HUES64 (cell line): ENCODE measurements around the gene TRAPPC2L.

Source experiments
- H3K27ac ChIP-seq: 2 replicates; pipeline ENCODE4 v1.7.0; 2013; ENCODE audit warnings: low read depth, low read length, inconsistent platforms
- H3K27me3 ChIP-seq: 2 replicates; pipeline ENCODE4 v1.6.1; 2013; ENCODE audit warnings: mild to moderate bottlenecking, low read length; ENCODE audit not compliant: insufficient read depth
- H3K36me3 ChIP-seq: 2 replicates; pipeline ENCODE4 v1.6.1; 2013; ENCODE audit warnings: mild to moderate bottlenecking, low read length; ENCODE audit not compliant: insufficient read depth
- H3K4me1 ChIP-seq: 2 replicates; pipeline ENCODE4 v1.6.1; 2013; ENCODE audit warnings: mild to moderate bottlenecking, low read length, moderate library complexity; ENCODE audit not compliant: insufficient read depth
- H3K4me3 ChIP-seq: 2 replicates; pipeline ENCODE4 v1.5.1; 2013; ENCODE audit warnings: mild to moderate bottlenecking, low read length, moderate library complexity
- H3K9ac ChIP-seq: 2 replicates; pipeline ENCODE4 v1.6.1; 2013; ENCODE audit warnings: mild to moderate bottlenecking, low read depth, low read length
- H3K9me3 ChIP-seq: 2 replicates; pipeline ENCODE4 v1.6.1; 2013; ENCODE audit warnings: low read depth, low read length; ENCODE audit not compliant: insufficient read depth
- WGBS: fragments of 150-250, 120-280 bp; methylation state at CpG from one replicate; pipeline ENCODE4 v1.1.7; 2013; ENCODE audit warnings: missing lambda C conversion rate; 5-methylcytosine and 5-hydroxymethylcytosine counted together

The TRAPPC2L gene

GRCh38 chr16:88812513-88813268 lies 44.2 kb upstream of the TRAPPC2L start:
- peak overlapping the region; percentile 98 for H3K27ac ChIP-seq
- peaks cover 29% of the 10 kb centered on the region for H3K36me3 ChIP-seq
- H3K4me1 ChIP-seq: no peaks in the 10 kb centered on the region
- 55% methylated on average over 37 of the region's 37 CpGs for WGBS
- H3K4me3 ChIP-seq: peak overlapping the region; percentile 73
- no peaks in the 10 kb centered on the region for H3K27me3 ChIP-seq
- H3K9me3 ChIP-seq: no peaks in the 10 kb centered on the region
- peak overlapping the region; percentile 96 for H3K9ac ChIP-seq

- H3K4me3 ChIP-seq: no peak overlapping the region
- H3K9me3 ChIP-seq: no peaks in the 10 kb centered on the region
- no peaks in the 10 kb centered on the region for H3K4me1 ChIP-seq
- H3K9ac ChIP-seq: no peak overlapping the region
- H3K27me3 ChIP-seq: no peaks in the 10 kb centered on the region
- H3K27ac ChIP-seq: no peak overlapping the region
- 86% methylated on average over 26 of the region's 26 CpGs for WGBS
- H3K36me3 ChIP-seq: peaks cover 21% of the 10 kb centered on the region
Observed at GRCh38 chr16:88813269-88814143, 43.4 kb upstream of the TRAPPC2L start.

DNA sequence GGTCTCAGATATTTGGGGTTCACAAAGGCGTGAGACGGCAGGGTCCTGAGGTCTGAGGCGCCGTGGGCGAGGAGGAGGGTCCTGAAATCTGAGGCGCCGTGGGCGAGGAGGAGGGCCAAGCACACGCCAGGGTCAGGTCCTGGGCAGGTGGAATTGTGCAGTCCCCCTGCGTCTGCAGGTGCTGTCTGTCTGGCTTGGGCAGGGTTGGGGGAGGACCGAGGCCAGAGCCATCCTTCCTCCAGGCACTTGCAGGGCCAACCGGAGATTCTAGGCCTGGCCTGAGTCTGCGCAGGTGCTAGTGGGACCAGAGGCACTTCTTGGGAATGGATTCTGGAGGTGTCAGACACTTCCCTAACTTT lies 42.8 kb upstream of the TRAPPC2L start:
- 88% methylated on average over 13 of the region's 13 CpGs for WGBS
- H3K4me3 ChIP-seq: no peak overlapping the region
- H3K27ac ChIP-seq: no peak overlapping the region
- no peaks in the 10 kb centered on the region for H3K9me3 ChIP-seq
- no peaks in the 10 kb centered on the region for H3K4me1 ChIP-seq
- peaks cover 15% of the 10 kb centered on the region for H3K36me3 ChIP-seq
- no peak overlapping the region for H3K9ac ChIP-seq
- no peaks in the 10 kb centered on the region for H3K27me3 ChIP-seq

DNA sequence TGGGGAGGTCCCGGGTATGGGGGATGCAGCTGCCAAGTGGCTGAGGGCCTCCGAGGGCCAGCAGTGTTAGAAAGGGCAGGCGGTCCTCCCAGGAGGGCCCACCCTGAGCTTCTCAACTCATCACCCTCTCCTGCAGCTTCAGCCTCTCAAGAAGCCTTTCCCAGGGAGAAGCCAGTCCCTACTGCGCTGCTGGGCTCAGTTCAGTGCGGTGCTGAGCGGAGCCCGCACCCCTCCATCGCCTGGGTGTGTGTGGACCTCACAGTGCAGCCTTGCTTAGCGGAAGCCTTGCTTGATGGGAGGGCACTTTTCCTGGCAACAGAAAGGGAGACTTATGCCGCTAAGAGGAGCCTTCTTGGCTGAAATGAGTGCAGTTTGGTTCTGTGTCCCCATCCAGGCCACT lies 41.7 kb upstream of the TRAPPC2L start:
- H3K9ac ChIP-seq: no peak overlapping the region
- no peaks in the 10 kb centered on the region for H3K9me3 ChIP-seq
- 91% methylated on average over 10 of the region's 10 CpGs for WGBS

DNA sequence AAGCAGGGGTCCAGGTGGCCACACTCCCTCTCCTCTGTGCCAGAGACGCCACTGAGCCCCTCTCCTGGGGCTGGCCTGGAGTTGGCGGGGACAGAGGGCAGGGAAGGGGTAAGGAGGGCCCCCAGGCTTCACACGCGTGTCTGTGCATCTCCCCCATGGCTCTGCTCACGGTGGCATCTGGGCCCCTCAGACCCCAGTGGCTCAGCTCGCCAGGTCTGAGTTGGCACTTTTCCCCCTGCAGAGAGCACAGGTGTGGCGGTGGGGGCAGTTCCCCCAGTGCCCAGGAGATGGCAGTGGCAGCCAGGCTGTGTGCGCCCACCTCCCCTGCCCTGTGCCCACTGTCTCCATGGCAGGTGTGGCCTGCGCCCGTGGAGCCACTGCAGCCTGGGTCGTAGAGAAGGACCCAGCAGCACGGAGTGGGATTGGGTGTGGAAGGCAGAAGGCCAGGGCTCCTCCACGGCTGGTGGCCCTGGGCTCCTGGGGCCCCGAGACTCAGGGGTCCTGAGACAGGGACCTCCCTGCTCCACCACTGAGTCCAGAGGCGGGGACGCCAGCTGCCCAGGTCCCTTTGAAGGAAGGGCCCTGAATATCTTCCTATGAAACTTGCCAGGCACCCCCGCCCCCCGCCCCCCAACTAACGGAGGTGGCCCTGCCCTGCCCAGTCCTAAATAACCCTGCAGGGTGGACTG lies 40.9 kb upstream of the TRAPPC2L start:
- H3K4me1 ChIP-seq: no peaks in the 10 kb centered on the region
- 79% methylated on average over 19 of the region's 19 CpGs for WGBS
- H3K9me3 ChIP-seq: no peaks in the 10 kb centered on the region
- H3K27me3 ChIP-seq: no peaks in the 10 kb centered on the region
- H3K9ac ChIP-seq: no peak overlapping the region
- H3K36me3 ChIP-seq: no peaks in the 10 kb centered on the region
- H3K27ac ChIP-seq: no peak overlapping the region
- H3K4me3 ChIP-seq: no peak overlapping the region

More for the DNA sequence above, 41.7 kb upstream of the TRAPPC2L start:
- Histone ChIP-seq H3K36me3 (peaks cover 4% of the 10 kb centered on the region), H3K27me3 (no peaks in the 10 kb centered on the region), H3K4me3 (no peak overlapping the region), H3K4me1 (no peaks in the 10 kb centered on the region), H3K27ac (no peak overlapping the region)

- Histone ChIP-seq H3K4me1 (no peaks in the 10 kb centered on the region), H3K27me3 (no peaks in the 10 kb centered on the region), H3K27ac (no peak overlapping the region), H3K4me3 (no peak overlapping the region), H3K36me3 (no peaks in the 10 kb centered on the region), H3K9ac (no peak overlapping the region), H3K9me3 (no peaks in the 10 kb centered on the region)
- WGBS: 89% methylated on average over 41 of the region's 41 CpGs
Observed at GRCh38 chr16:88816736-88817535, 40.0 kb upstream of the TRAPPC2L start.

GRCh38 chr16:88817785-88818574 lies 38.9 kb upstream of the TRAPPC2L start:
- Histone ChIP-seq H3K36me3 (no peaks in the 10 kb centered on the region), H3K27ac (no peak overlapping the region), H3K9ac (no peak overlapping the region), H3K4me1 (no peaks in the 10 kb centered on the region), H3K27me3 (no peaks in the 10 kb centered on the region), H3K9me3 (no peaks in the 10 kb centered on the region), H3K4me3 (no peak overlapping the region)
- 94% methylated on average over 40 of the region's 40 CpGs for WGBS

GRCh38 chr16:88818575-88818874 lies 38.4 kb upstream of the TRAPPC2L start:
- Histone ChIP-seq H3K4me3 (no peak overlapping the region), H3K9ac (no peak overlapping the region), H3K9me3 (no peaks in the 10 kb centered on the region), H3K36me3 (no peaks in the 10 kb centered on the region), H3K27ac (no peak overlapping the region), H3K27me3 (no peaks in the 10 kb centered on the region), H3K4me1 (no peaks in the 10 kb centered on the region)
- 95% methylated on average over 18 of the region's 18 CpGs for WGBS

DNA sequence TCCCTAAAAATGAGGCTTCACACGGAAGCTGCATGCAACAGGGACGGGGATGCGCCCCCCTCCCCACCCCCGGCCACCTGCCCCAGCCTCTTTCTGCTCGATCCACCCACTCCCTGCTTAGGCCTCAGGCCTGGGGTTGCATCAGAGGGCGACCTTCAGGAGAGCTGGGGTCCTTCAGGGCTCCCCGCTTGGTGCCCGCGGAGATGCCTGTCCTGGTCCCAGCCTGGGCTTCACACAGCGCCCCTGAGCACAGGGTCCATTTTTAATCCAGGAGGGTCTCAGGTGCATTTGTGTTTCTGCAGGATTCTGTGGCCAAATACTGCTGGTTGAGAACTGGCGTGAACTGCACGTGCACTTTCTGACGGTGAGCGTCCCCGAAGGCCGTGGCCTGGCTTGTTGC lies 37.8 kb upstream of the TRAPPC2L start:
- Histone ChIP-seq H3K9me3 (no peaks in the 10 kb centered on the region), H3K4me1 (no peaks in the 10 kb centered on the region), H3K36me3 (no peaks in the 10 kb centered on the region), H3K27me3 (no peaks in the 10 kb centered on the region), H3K4me3 (no peak overlapping the region), H3K27ac (no peak overlapping the region), H3K9ac (no peak overlapping the region)
- 88% methylated on average over 16 of the region's 16 CpGs for WGBS

DNA sequence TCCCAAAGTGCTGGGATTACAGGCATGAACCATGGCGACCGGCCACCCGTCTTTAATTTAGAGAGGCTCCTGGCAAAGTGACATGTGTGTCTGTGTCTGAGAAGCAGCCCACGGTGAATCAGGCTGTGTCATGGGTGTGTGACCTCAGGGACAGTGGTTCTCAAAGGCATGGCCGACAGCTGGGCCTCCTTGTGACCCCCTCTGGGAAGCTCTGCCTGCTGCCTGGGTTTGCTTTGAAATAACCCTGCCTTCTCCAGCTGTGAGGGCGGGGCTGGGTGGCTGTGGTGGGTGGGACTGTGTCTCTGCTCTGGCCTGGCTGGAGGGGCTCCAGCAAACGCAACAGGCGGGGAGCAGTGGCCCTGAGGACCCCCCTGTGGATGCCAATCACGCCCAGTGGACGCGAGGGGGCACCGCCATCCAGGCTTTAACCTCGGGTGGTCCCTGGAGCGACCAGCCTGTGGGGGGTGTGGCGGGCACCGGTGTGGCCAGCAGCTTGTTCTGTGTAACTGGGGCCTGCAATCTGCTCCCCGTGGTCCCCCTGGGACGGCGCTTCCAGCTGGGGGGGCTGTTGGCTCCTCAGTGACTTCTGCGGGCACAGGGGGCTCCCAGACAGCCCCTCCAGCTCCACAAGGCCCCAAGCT lies 36.4 kb upstream of the TRAPPC2L start:
- Histone ChIP-seq H3K4me1 (no peaks in the 10 kb centered on the region), H3K27ac (no peak overlapping the region), H3K9ac (no peak overlapping the region), H3K4me3 (no peak overlapping the region), H3K9me3 (no peaks in the 10 kb centered on the region), H3K27me3 (no peaks in the 10 kb centered on the region), H3K36me3 (no peaks in the 10 kb centered on the region)
- WGBS: 90% methylated on average over 20 of the region's 20 CpGs
